IPS-20b (cell line): Measurements from ENCODE around the gene EDIL3.
"Not testable (repeated sequence)": the region's sequence is repeated elsewhere in the genome, so short reads cannot be mapped to it uniquely, and the experiment has no call there.

Experiments
- H3K27ac ChIP-seq: one replicate; pipeline ENCODE4 v1.5.1; 2013; ENCODE audit warnings: low read length
- H3K27me3 ChIP-seq: 2 replicates; pipeline ENCODE4 v1.6.1; 2013; ENCODE audit warnings: mild to moderate bottlenecking, low read length, inconsistent platforms; ENCODE audit not compliant: insufficient read depth
- H3K36me3 ChIP-seq: 2 replicates; pipeline ENCODE4 v1.6.1; 2013; ENCODE audit warnings: low read depth, mild to moderate bottlenecking, inconsistent platforms, low read length, moderate library complexity; ENCODE audit not compliant: insufficient read depth
- H3K4me1 ChIP-seq: 2 replicates; pipeline ENCODE4 v1.6.1; 2013; ENCODE audit warnings: mild to moderate bottlenecking, control low read depth, inconsistent platforms, low read length, moderate library complexity; ENCODE audit not compliant: insufficient read depth
- H3K4me3 ChIP-seq: 2 replicates; pipeline ENCODE4 v1.5.1; 2013; ENCODE audit warnings: mild to moderate bottlenecking, low read length, inconsistent platforms
- H3K9ac ChIP-seq: 2 replicates; pipeline ENCODE4 v1.6.1; 2013; ENCODE audit warnings: low read depth, mild to moderate bottlenecking, inconsistent platforms, low read length, moderate library complexity
- H3K9me3 ChIP-seq: 2 replicates; pipeline ENCODE4 v1.6.1; 2013; ENCODE audit warnings: mild to moderate bottlenecking, low read depth, low read length, inconsistent platforms; ENCODE audit not compliant: insufficient read depth

Gene EDIL3

DNA sequence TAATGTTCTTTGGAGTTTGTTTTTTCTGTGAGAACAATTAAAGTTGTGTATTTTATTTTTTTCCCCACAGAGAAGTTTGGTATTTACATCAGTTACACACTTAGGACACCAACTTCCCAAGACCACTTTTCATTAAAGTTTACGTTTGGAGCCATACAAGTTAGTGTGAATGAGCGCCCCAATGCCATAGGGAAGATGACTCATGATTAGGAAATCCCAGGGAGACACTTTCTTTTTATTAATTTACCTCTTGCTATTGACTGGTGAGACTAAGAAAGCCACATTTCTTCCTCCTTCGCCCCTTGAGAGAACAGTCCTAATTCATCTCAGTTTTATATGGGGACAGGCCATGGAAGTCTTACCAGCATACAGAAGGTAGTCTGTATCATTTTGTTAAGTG, 57.1 kb downstream of the EDIL3 start:
- H3K36me3 ChIP-seq = no peaks in the 10 kb centered on the region
- no peaks in the 10 kb centered on the region for H3K4me1 ChIP-seq
- no peak overlapping the region for H3K4me3 ChIP-seq
- H3K9ac ChIP-seq = no peak overlapping the region
- H3K9me3 ChIP-seq = no peaks in the 10 kb centered on the region; the same call in 1 of the 2 replicates
- no peak overlapping the region for H3K27ac ChIP-seq
- H3K27me3 ChIP-seq = no peaks in the 10 kb centered on the region

DNA sequence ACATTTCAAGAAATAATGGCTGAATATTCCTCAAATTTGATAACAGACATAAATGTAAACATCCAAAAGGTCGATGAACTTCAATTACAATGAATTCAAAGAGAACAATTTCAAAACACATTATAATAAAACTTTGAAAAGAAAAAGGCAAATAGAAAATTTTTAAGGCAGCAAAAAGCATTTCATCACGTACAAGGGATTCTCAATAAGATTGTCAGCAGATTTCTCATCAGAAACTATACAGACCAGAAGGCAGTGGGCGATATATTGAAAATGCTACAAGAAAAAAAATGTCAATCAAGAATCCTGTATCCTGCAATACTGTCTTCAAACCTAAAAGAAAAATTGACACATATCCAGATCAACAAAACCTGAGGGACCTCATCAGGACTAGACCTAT, 62.0 kb downstream of the EDIL3 start:
- no peak overlapping the region for H3K4me3 ChIP-seq
- no peak overlapping the region for H3K9ac ChIP-seq
- no peaks in the 10 kb centered on the region for H3K4me1 ChIP-seq
- no peak overlapping the region for H3K27ac ChIP-seq
- H3K9me3 ChIP-seq = no peaks in the 10 kb centered on the region; the same call in 1 of the 2 replicates
- H3K27me3 ChIP-seq = no peaks in the 10 kb centered on the region
- no peaks in the 10 kb centered on the region for H3K36me3 ChIP-seq

GRCh38 chr5:84317826-84318225, 66.9 kb downstream of the EDIL3 start:
- H3K9me3 ChIP-seq, H3K36me3 ChIP-seq, H3K27ac ChIP-seq, H3K4me3 ChIP-seq, H3K9ac ChIP-seq, H3K4me1 ChIP-seq, H3K27me3 ChIP-seq: not testable (repeated sequence)

GRCh38 chr5:84312280-84312679, 72.4 kb downstream of the EDIL3 start:
- H3K9me3 ChIP-seq, H3K36me3 ChIP-seq, H3K27me3 ChIP-seq, H3K9ac ChIP-seq, H3K4me3 ChIP-seq, H3K27ac ChIP-seq, H3K4me1 ChIP-seq: not testable (repeated sequence)

DNA sequence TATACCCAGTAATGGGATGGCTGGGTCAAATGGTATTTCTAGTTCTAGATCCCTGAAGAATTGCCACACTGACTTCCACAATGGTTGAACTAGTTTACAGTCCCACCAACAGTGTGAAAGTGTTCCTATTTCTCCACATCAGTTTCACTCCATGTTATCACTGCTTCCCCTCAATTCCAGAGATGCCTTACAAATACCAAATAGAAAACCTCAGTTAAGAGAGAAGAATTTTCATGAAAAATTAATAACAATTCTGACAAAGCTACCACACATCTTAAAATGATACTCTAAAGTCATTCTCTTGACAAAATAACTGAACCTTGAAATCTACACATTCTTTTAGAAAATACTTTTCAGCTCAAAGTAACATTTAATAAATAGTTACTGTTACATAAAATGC, 74.8 kb downstream of the EDIL3 start:
- H3K4me1 ChIP-seq, H3K27me3 ChIP-seq, H3K9ac ChIP-seq, H3K27ac ChIP-seq, H3K9me3 ChIP-seq, H3K4me3 ChIP-seq, H3K36me3 ChIP-seq: not testable (repeated sequence)

DNA sequence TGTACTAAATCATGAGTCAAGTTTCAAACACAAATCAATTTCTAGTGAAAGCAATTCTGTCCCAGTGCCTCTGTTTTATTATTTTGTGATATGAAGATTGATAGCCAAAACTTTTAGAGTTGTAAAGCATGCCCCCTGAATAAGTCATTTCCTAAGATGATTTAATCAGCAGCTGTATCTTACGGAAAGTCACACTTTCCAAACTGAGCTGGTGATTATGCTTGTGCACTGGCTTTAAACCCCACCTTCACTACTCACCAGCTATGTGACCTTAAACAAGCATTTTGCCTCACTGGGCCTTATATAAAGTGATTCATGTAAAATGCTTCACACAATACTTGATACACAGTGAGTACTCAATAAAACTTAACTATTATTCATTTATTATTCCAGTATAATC, 78.1 kb downstream of the EDIL3 start:
- Histone ChIP-seq H3K4me3 (no peak overlapping the region), H3K9me3 (no peaks in the 10 kb centered on the region), H3K4me1 (peaks cover 4% of the 10 kb centered on the region), H3K27ac (no peak overlapping the region), H3K27me3 (no peaks in the 10 kb centered on the region), H3K9ac (no peak overlapping the region), H3K36me3 (no peaks in the 10 kb centered on the region)

DNA sequence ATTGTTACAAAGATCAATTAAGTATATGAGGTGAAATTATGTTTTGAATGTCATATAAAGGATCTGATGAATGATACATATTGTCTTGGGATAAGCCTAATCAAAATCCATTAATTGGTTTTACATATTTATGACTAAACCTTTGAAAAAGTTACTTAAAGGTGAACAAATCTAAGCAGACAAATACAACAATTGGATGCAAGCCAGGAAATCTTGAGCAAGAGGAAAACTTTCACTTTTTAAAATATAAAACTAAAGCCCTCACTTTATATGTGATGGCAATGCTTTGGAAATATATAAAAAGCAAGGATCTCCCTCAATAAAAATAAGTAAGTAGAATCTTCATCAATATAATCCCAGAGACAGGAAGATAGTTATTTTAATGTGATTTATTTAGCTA, 80.1 kb downstream of the EDIL3 start:
- Histone ChIP-seq H3K36me3 (no peaks in the 10 kb centered on the region), H3K4me1 (peaks cover 4% of the 10 kb centered on the region), H3K9me3 (no peaks in the 10 kb centered on the region), H3K4me3 (no peak overlapping the region), H3K9ac (no peak overlapping the region), H3K27ac (no peak overlapping the region), H3K27me3 (no peaks in the 10 kb centered on the region)

DNA sequence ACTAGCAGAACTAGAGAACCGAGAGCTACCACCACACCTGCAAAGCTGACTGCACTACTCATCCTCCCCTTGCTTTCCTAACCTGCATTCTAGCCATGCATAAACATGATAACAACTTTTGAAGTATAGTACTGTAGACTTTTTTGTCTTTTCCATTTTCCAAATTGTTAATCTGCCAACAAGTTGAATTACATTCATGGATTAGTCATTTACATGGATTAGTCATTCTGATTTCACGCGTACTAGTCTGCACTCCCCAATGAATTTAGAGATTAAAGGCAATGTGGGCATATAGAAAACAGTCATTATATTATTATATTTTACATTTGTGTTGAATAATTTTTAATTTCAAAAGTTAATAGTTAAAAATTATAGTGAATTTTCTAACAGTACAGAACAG, 81.4 kb downstream of the EDIL3 start:
- no peak overlapping the region for H3K9ac ChIP-seq
- H3K4me1 ChIP-seq = peaks cover 3% of the 10 kb centered on the region
- H3K36me3 ChIP-seq = no peaks in the 10 kb centered on the region
- no peaks in the 10 kb centered on the region for H3K27me3 ChIP-seq
- no peak overlapping the region for H3K4me3 ChIP-seq
- no peaks in the 10 kb centered on the region for H3K9me3 ChIP-seq
- no peak overlapping the region for H3K27ac ChIP-seq

DNA sequence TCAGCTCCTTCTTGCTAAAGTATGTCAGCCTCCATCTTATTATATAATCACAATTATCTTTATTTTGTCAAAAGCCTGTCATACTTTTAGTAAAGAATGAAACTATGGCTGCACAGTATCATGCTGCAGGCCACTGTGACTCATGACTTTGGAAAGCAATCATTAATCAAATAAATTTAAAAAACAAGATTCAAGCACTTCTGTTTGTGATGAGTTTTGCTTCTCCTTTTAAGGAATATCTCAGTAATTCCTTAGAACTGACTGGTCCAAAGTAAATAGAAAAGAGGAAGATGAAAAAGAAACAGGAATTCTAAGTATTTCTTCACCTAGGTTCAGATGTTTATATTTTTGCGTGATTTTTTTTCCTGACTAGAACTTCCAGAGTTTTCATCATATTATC, 83.1 kb downstream of the EDIL3 start:
- H3K4me3 ChIP-seq = no peak overlapping the region

GRCh38 chr5:84299959-84300358, 84.7 kb downstream of the EDIL3 start:
- Histone ChIP-seq H3K36me3 (no peaks in the 10 kb centered on the region), H3K27ac (no peak overlapping the region), H3K27me3 (no peaks in the 10 kb centered on the region), H3K9ac (no peak overlapping the region), H3K9me3 (no peaks in the 10 kb centered on the region), H3K4me1 (no peaks in the 10 kb centered on the region), H3K4me3 (no peak overlapping the region)

More for the DNA sequence above, 83.1 kb downstream of the EDIL3 start:
- Histone ChIP-seq H3K27ac (no peak overlapping the region), H3K9ac (no peak overlapping the region), H3K9me3 (no peaks in the 10 kb centered on the region), H3K27me3 (no peaks in the 10 kb centered on the region), H3K4me1 (no peaks in the 10 kb centered on the region), H3K36me3 (no peaks in the 10 kb centered on the region)

DNA sequence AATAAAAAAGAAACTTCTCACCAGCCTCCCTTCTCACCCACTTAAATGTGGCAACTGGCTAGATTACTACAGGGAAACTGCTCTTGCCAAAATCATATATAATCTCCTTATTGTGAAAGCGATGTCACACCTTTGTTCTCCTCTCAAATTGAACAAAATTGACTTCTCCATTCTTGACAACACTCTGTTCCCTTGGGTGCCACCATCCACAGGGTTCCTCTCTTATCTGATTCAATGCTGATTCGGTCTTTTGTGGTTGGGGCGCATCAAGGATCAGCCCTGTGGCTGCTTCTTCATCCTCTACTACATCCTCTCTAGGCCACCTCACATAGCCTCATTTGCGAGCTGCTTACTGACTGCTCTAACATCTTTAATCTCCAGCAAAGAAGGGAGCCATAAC, 86.1 kb downstream of the EDIL3 start:
- H3K27me3 ChIP-seq = no peaks in the 10 kb centered on the region
- H3K36me3 ChIP-seq = no peaks in the 10 kb centered on the region
- no peaks in the 10 kb centered on the region for H3K9me3 ChIP-seq
- no peak overlapping the region for H3K9ac ChIP-seq
- no peak overlapping the region for H3K27ac ChIP-seq
- H3K4me3 ChIP-seq = no peak overlapping the region
- H3K4me1 ChIP-seq = no peaks in the 10 kb centered on the region

DNA sequence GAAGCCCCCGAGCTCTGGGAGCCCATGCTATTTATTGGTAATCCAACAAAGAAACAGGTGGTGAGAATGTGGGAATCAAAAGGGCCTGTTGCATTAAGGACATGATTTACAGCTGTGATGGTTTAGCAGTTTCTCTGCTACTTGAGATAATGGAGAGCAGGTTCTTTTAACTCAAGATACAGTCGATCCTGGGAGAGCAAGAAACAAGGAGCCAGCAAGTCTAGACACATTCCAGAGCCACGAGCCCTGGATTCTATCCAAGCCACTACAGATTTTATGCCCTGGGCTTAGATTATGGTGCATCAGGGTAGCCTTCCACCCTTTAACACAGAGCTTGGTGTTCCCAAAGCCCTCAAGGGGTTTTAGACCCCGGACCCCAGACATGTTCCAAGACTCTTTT, 87.0 kb downstream of the EDIL3 start:
- H3K36me3 ChIP-seq, H3K4me3 ChIP-seq, H3K27ac ChIP-seq, H3K9me3 ChIP-seq, H3K27me3 ChIP-seq, H3K4me1 ChIP-seq, H3K9ac ChIP-seq: not testable (repeated sequence)
